ENCODE measurements around the gene DYNLT2. TPM values are rescaled to one million over a fixed set of nuclear protein-coding genes. Genes with fewer than 3 reads are reported as not detected.

DYNLT2 gene
- total and polyA plus RNA-seq, 2 of the 13 experiments (the other 11 are each of a cell fraction or from before 2014, with no cell fraction given): 2.1 to 4.3 TPM

- TF ChIP-seq ZNF232 (CRISPR knock-in tag; IDR thresholded peaks at IDR 0.05; ENCODE audit: borderline replicate concordance) (no peak), ZFP90 (CRISPR knock-in tag; IDR thresholded peaks at IDR 0.05; ENCODE audit: borderline replicate concordance) (peak; percentile 81; the same call in 1 of the 2 replicates), ZNF124 (CRISPR knock-in tag; IDR thresholded peaks at IDR 0.05) (peak; percentile 87), ZSCAN22 (CRISPR knock-in tag; IDR thresholded peaks at IDR 0.05) (no peak; the same call in 1 of the 2 replicates), UBTF (CRISPR knock-in tag; IDR thresholded peaks at IDR 0.05) (peak; percentile 87), ZNF510 (CRISPR knock-in tag; IDR thresholded peaks at IDR 0.05; ENCODE audit: low read depth) (peak; percentile 86; the same call in 1 of the 2 replicates), ZNF121 (CRISPR knock-in tag; IDR thresholded peaks at IDR 0.05) (peak; percentile 63), ETV5 (CRISPR knock-in tag; IDR thresholded peaks at IDR 0.05; ENCODE audit: borderline replicate concordance) (peak; percentile 27; the same call in 1 of the 2 replicates), SP2 (CRISPR knock-in tag; IDR thresholded peaks at IDR 0.05) (no peak), SNAI1 (CRISPR knock-in tag; IDR thresholded peaks at IDR 0.05; ENCODE audit: borderline replicate concordance) (peak; percentile 95), PHF21A (CRISPR knock-in tag; IDR thresholded peaks at IDR 0.05) (peak; percentile 93; the same call in 1 of the 2 replicates), ZNF251 (CRISPR knock-in tag; IDR thresholded peaks at IDR 0.05) (no peak), ZNF577 (CRISPR knock-in tag; IDR thresholded peaks at IDR 0.05; ENCODE audit: borderline replicate concordance, low read depth) (no peak), KLF11 (CRISPR knock-in tag; IDR thresholded peaks at IDR 0.05) (peak; percentile 22; the same call in 1 of the 2 replicates), TAF15 (IDR thresholded peaks at IDR 0.05; ENCODE audit: low read depth, low read length, poor library complexity, severe bottlenecking) (peak; percentile 88), MAFF (IDR thresholded peaks at IDR 0.05; ENCODE audit: low read depth, low read length) (no peak), ZFP91 (CRISPR knock-in tag; IDR thresholded peaks at IDR 0.05; ENCODE audit: borderline replicate concordance) (peak; percentile 95), DMTF1 (CRISPR knock-in tag; IDR thresholded peaks at IDR 0.05) (peak; percentile 45), PHF20 (CRISPR knock-in tag; IDR thresholded peaks at IDR 0.05) (no peak)
Measured at GRCh38 chr6:169789944-169790927, 38.9 kb upstream of the DYNLT2 start (continued).

Data from HepG2 (cell line).